ENCODE data around the gene KCNMA1.

KCNMA1 gene

DNA sequence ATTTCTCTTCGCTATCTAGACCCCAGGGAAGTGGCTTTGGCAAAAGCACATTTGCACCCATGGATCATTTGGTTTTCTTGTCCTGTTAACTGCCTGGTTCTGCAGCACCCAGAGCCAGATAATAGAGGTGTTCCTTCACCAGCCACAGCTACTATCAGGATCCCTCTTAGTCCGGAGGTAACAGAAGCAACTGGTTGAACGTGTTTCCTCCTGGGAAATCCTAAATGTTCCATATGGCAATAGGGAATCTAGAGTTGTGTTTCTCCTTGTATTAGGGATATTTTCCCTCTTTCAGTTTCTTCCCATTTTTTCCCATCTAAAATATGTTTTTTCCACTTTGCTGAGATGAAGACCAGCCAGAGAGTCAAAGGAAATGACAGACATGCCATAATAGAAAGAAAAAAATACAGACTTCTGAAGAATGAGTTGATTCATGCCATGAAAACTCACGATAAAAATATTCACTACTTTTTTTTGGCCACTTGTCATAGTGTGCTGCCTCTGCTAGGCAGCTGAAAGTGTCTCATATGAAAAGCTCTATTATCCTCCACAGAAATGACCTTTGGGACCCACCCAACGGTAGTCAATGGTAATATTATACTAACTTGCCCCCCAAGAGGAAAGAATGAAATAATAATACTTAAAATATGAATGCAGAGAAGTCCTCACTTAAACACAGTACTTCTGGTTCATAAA is 472.8 kb downstream of the KCNMA1 start:
- no peak for DNase-seq

DNA sequence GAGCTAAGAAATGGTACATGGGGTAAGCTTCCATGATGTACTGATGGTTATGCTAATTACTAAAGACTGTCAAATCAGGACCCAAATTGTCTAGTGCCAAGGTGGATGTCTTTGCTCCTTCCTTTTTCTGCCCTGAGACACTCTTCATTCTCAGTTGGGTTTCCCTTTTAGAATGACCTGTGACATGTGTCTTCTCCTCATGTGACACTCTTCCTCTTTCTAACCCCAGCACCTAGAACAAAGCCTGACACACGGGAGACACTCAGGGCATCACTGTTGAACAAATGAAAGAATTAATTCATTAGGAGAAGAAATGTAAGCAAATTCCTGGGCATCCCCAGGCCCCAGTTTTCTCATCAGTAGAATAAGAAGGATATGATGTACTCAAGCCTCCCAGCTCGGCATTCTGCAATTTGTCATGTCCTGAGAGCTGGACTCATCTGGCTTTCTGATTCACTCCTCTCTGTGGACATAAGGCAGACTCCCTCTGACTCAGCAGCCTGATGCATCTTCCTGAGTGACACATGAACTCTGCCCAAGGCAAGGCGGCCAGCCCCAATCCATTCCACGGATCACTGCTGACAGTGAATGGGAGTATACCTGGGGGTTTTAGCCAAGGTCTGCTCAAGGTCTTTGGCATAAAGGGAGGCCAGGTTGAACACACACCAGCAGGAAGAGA is 473.8 kb downstream of the KCNMA1 start:
- no peak for DNase-seq

DNA sequence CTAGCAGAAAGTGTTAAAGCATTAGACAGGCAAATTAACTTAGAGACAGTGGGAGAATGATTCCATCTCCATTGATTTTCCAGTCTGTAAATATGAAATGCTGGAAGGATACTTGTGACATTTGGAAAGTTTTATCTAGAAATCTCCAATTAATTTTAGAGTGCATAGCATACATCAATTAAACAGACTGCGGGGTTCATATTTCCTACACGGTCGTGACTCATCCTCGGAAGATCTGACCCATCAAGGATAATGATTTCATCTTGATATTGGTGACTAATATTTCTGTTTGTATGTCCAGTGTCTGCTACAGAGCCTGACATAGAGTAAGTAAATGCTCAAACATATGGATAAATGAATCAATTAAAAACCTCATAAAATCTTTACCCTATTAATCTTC is 474.9 kb downstream of the KCNMA1 start:
- DNase-seq, result no peak

DNA sequence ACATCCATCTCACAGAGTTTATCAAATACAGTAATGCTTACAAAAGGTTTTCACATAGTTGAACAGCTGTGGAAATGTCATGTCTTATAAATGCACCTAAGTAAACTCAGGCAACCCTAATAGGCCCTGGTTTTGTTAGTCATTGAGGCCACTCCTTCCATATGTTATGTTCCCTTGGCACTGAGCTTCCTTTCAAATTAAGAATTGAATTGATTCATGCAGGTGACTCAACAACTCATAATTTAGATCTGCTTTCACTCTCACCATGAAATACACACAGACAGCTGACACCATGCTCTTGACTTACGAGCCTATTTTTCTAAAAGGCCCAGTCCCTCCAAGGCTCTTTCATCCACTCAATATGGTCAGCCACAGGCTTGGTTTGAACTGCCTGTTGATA is 476.9 kb downstream of the KCNMA1 start:
- no peak for DNase-seq

DNA sequence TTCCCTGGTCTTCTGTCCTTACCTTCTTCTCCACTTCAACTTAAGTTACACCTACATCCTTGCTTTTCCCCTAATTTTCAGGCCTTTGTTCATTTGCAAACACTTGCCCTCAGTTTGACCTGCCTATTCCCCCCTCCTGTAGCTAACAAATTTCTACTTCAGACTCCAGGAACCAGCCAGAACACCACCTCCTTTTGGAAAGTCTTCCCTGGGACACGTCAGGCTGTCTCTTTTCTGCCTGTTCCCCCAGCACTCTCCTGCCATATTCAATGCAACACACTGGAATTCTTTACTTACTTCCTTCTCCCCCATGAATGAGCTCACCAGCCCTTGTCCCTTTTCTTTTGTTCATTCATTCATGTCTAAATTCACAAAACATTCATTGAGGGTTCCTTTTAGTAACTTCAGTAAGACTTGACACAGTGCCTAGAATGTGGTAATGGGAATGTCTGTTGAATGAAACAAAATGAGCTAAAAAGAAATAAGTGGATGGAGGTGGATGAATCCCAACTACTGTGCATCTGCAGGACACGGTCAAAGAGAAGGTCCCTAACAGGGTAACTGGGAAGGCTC is 478.0 kb downstream of the KCNMA1 start:
- DNase-seq, result no peak

GRCh38 chr10:77158666-77159065 is 478.9 kb downstream of the KCNMA1 start:
- DNase-seq, result no peak

- no peak for DNase-seq
These were observed 480.2 kb downstream of the KCNMA1 start for GRCh38 chr10:77157248-77158019.

DNA sequence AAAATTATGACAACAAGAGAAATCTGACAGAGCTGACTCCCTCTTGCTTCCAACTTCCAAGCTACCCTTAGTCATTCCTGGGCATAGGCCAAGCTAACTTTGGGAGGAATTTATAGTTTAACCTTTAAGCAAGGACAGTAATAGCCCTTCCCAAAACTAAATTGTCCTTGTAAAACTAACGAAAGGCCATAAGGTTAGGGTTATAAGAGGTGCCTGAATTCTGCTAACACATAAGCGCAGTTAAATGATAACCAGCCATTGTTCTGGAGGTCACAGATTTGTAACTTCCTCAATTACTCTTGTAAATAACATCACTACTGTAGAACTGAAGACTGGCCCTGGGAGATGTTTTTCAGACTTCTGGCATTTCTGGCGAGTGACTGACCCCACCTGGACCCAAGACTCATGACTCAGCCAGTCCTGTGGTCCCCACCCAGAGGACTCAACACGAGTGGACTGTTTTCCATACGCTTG is 481.2 kb downstream of the KCNMA1 start:
- no peak for DNase-seq

- DNase-seq, result no peak
These were observed 485.4 kb downstream of the KCNMA1 start for GRCh38 chr10:77152256-77152655.

- DNase-seq, result no peak
These were observed 486.2 kb downstream of the KCNMA1 start for GRCh38 chr10:77151408-77151807.

- no peak for DNase-seq
These were observed 487.9 kb downstream of the KCNMA1 start for GRCh38 chr10:77149706-77150105.

GRCh38 chr10:77149001-77149400 is 488.6 kb downstream of the KCNMA1 start:
- no peak for DNase-seq

DNA sequence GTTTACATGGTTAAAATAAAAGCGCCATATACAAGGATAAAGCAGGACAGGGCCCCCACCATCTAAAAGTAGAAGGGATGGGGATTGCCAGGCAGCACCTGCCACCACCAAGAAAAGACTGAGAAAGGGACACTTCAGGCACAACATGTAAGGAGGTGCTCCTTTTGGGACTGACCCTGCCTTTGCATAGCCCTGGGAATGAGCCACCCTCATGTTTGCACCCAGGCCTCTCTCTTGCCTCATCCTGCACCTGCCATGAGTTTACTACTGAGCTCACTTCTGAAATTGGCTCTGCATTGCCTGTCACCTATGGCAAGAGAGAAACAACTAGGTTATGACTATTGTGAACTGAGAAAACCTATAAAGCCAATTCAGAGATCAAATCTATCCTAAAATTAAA is 489.7 kb downstream of the KCNMA1 start:
- no peak for DNase-seq

GRCh38 chr10:77146712-77147336 is 490.8 kb downstream of the KCNMA1 start:
- DNase-seq, result no peak

DNA sequence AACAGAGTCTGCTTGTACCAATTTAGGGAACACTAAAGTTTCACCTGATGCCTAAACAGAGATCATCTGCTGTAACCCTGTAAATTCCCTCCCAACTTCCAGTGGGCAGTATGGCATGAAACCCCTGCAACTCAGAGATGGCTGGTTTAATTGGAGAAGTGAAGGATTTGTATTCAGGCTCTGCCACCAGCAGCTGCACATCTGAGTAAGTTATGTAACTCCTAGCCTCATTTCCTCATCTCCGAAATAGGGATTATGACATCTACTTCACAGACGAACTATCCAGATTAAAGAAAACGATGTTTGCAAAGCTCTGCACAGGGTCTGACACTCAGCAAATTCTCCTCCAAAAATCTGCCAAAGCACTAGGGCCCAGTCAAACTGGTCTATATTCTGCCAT is 493.0 kb downstream of the KCNMA1 start:
- DNase-seq, result no peak

GRCh38 chr10:77139252-77140160 is 498.1 kb downstream of the KCNMA1 start:
- DNase-seq, result no peak

- no peak for DNase-seq
These were observed 499.1 kb downstream of the KCNMA1 start for GRCh38 chr10:77138541-77138940.

DNA sequence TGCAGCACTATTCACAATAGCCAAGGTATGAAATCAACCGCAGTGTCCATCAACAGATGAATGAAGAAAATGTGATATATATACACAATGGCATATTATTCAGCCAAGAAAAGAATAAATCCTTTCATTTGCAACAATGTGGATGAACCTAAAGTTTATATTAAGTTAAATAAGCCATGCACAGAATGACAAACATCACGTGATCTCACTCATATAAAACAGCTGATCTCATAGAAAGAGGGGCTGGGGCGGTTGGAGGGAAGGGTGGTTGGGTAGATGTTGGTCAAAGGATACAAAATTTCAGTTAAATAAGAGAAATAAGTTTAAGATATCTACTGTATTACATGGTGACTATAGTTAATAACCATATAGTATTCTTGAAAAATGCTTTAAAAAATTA is 502.1 kb downstream of the KCNMA1 start:
- DNase-seq, result no peak

- DNase-seq, result no peak
These were observed 506.4 kb downstream of the KCNMA1 start for GRCh38 chr10:77131214-77131613.

DNA sequence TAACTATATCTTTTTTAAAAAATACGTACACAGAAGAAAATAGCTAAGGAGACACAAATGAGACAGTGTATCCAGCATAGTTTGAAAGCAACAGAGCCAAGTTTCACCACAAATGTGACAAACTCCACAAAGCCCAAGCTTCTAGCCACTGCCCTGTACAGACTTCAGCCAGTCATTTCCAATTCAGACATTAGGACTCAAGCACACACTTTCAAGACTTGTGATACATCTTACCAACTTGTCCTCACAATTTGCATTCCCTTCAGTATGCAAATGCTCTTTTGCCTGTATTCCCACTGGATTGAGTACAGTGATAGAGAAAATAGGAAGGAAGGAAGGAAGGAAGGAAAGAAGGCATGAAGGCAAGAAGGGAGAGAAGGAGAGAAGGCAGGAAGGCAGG is 510.4 kb downstream of the KCNMA1 start:
- no peak for DNase-seq

DNA sequence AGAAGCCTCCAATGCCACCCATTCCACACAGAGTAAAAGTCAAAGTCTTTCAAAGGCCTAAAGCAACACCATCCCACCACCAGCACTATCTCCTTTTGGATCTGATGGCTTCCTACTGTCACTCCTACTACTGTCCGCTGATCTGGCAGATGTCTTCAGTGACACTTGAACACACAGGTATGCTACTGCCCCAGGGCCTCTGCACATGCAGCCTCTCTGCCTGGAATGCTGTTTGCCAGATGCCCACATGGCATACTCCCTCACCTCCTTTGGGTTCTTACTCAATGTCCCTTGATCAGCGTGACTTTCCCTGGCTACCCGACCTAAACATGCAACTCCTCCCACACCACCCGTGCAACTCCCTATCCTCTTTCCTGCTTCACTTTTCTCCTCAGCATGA is 512.4 kb downstream of the KCNMA1 start:
- DNase-seq, result no peak

GRCh38 chr10:77123330-77123729 is 514.3 kb downstream of the KCNMA1 start:
- DNase-seq, result no peak
